ENCODE data around the gene C12orf43. TPM values are rescaled to one million over a fixed set of nuclear protein-coding genes. Genes with fewer than 3 reads are reported as not detected.

The C12orf43 gene
- polyA plus RNA-seq, 1 donor (not counting 4 experiments of a cell fraction or from before 2014, with no cell fraction given): 12.8 TPM

DNA sequence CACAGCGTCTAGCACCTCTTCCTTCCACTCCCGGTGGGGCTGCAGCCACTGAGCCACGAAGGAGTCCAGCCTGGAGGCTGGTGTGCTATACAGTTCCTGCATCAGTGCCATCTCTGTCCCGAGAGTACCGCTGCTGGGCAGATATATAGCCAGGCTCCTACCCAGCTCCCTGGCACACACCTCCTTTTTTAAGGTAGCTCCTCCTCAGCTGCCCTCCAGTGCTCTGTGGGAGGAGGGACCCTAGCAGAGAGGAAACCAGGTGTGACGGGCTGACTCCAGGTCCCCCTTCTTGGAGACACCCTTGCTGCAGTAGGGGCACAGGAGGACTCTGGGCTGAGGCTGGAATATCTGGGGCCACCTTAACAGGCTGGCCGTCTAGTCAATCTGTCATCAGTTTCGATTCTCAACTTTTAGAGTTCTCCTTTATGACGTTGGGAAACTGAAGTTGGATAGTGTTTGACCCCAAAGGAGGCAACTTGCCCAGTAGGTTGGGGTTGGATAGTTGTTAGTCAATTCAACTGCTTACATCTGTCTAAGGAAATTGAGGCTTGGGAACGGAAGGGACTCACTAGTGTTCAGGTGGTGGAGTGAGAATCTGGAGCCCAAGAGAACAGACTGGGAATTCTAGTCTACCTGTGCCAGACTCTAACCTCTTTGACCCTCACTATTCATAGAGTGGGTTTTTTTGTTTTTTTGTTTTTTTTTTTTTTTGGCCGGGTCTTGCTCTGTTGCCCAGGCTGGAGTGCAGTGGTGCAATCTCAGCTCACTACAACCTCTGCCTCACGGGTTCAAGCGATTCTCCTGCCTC is 22.8 kb upstream of the C12orf43 start, which contains the start of gene OASL:
Gene OASL, minus strand, starts transcription at position 386 of the 808 bp plus-strand sequence. Its CDS starts 275 bp downstream, at position 111.
- DNase-seq (ENCODE audit: low read depth, low spot score): no peak
- Histone ChIP-seq H3K9me1 (ENCODE audit: control insufficient read depth, extremely low read depth, insufficient read depth, low read length) (no peaks in the 10 kb centered on the region), H3K27ac (ENCODE audit: control insufficient read depth, insufficient read depth, low read length) (peak within 1 kb of the TSS; percentile 59), H3K27me3 (ENCODE audit: control insufficient read depth, extremely low read depth, insufficient read depth, low read length) (no peaks in the 10 kb centered on the region), H3K9ac (ENCODE audit: control insufficient read depth, extremely low read depth, insufficient read depth, low read length) (peak within 1 kb of the TSS; percentile 71), H3K36me3 (ENCODE audit: control insufficient read depth in 2 of 2, extremely low read depth in 1 of 2, insufficient read depth in 2 of 2, low read length in 2 of 2) (no peaks in the 10 kb centered on the region), H3K79me2 (ENCODE audit: control insufficient read depth, insufficient read depth, low read length) (no peaks in the 10 kb centered on the region), H3K4me1 (ENCODE audit: control insufficient read depth, extremely low read depth, insufficient read depth, low read length) (peaks cover 16% of the 10 kb centered on the region), H4K20me1 (ENCODE audit: control insufficient read depth, extremely low read depth, insufficient read depth, low read length) (no peaks in the 10 kb centered on the region), H3K9me3 (ENCODE audit: control insufficient read depth, low read depth, low read length) (no peaks in the 10 kb centered on the region), H3K4me3 (ENCODE audit: control insufficient read depth in 2 of 3, extremely low read depth in 1 of 3, insufficient read depth in 2 of 3, low read depth in 1 of 3, low read length in 3 of 3) (peak within 1 kb of the TSS; percentile 34 to 75 (median 73)), H2AFZ (ENCODE audit: control insufficient read depth, low read length) (peak within 1 kb of the TSS; percentile 98), H3K4me2 (ENCODE audit: control insufficient read depth, extremely low read depth, insufficient read depth, low read depth, low read length) (peak within 1 kb of the TSS; percentile 97)
- peak; percentile 26 for FAIRE-seq
- no peak for TF ChIP-seq EZH2 (IDR thresholded peaks at IDR 0.05; ENCODE audit: low read length)
- TF ChIP-seq, protein P1, sequence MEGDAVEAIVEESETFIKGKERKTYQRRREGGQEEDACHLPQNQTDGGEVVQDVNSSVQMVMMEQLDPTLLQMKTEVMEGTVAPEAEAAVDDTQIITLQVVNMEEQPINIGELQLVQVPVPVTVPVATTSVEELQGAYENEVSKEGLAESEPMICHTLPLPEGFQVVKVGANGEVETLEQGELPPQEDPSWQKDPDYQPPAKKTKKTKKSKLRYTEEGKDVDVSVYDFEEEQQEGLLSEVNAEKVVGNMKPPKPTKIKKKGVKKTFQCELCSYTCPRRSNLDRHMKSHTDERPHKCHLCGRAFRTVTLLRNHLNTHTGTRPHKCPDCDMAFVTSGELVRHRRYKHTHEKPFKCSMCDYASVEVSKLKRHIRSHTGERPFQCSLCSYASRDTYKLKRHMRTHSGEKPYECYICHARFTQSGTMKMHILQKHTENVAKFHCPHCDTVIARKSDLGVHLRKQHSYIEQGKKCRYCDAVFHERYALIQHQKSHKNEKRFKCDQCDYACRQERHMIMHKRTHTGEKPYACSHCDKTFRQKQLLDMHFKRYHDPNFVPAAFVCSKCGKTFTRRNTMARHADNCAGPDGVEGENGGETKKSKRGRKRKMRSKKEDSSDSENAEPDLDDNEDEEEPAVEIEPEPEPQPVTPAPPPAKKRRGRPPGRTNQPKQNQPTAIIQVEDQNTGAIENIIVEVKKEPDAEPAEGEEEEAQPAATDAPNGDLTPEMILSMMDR (optimal IDR thresholded peaks at IDR 0.05 in 1 of 3, IDR thresholded peaks at IDR 0.05 in 1 of 3, conservative IDR thresholded peaks at IDR 0.05 in 1 of 3; ENCODE audit: extremely low read depth in 1 of 3, insufficient read depth in 2 of 3, low read length in 3 of 3): no peak
- dilution Hi-C loops (cut with MboI; ENCODE audit: extremely low pct_ligation_motif_present, low sequenced_read_pairs): no loop called here

DNA sequence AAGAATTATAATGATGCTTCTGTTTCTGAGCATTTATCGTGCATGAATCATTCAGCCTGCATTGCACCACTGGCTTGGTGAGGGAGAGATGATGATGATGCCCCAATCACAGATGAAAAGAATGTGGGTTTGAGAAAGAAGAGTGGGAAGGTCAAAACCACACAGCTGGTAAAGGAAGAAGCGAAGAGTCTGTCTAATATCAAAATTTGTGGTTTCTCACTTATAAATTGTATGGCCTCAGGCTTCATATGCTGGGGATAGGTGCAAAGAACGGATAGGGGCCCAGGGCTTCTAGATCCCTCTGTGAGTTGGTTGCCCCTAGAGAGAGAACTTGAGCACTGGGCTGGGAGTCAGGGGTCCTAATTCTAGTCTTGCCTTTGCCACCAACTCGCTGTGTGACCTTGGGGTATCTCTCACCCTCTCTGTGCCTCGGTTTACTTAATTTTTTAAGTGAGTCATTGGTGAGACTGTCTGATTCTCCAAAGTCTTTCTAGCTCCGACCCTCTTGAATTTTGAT is 20.6 kb upstream of the C12orf43 start:
- Histone ChIP-seq H3K9me1 (ENCODE audit: control insufficient read depth, extremely low read depth, insufficient read depth, low read length) (no peaks in the 10 kb centered on the region), H3K4me3 (ENCODE audit: control insufficient read depth in 2 of 3, extremely low read depth in 1 of 3, insufficient read depth in 2 of 3, low read depth in 1 of 3, low read length in 3 of 3) (no peak overlapping the region), H4K20me1 (ENCODE audit: control insufficient read depth, extremely low read depth, insufficient read depth, low read length) (no peaks in the 10 kb centered on the region), H3K9me3 (ENCODE audit: control insufficient read depth, low read depth, low read length) (no peaks in the 10 kb centered on the region), H3K36me3 (ENCODE audit: control insufficient read depth in 2 of 2, extremely low read depth in 1 of 2, insufficient read depth in 2 of 2, low read length in 2 of 2) (no peaks in the 10 kb centered on the region), H2AFZ (ENCODE audit: control insufficient read depth, low read length) (no peak overlapping the region), H3K79me2 (ENCODE audit: control insufficient read depth, insufficient read depth, low read length) (no peaks in the 10 kb centered on the region), H3K27me3 (ENCODE audit: control insufficient read depth, extremely low read depth, insufficient read depth, low read length) (no peaks in the 10 kb centered on the region), H3K27ac (ENCODE audit: control insufficient read depth, insufficient read depth, low read length) (no peak overlapping the region), H3K4me1 (ENCODE audit: control insufficient read depth, extremely low read depth, insufficient read depth, low read length) (peaks cover 24% of the 10 kb centered on the region), H3K9ac (ENCODE audit: control insufficient read depth, extremely low read depth, insufficient read depth, low read length) (no peak overlapping the region), H3K4me2 (ENCODE audit: control insufficient read depth, extremely low read depth, insufficient read depth, low read depth, low read length) (no peak overlapping the region)
- DNase-seq (ENCODE audit: low read depth, low spot score) (no peak), FAIRE-seq (peak; percentile 93)
- TF ChIP-seq EZH2 (IDR thresholded peaks at IDR 0.05; ENCODE audit: low read length): no peak
- TF ChIP-seq, protein P1 (optimal IDR thresholded peaks at IDR 0.05 in 1 of 3, IDR thresholded peaks at IDR 0.05 in 1 of 3, conservative IDR thresholded peaks at IDR 0.05 in 1 of 3; ENCODE audit: extremely low read depth in 1 of 3, insufficient read depth in 2 of 3, low read length in 3 of 3): no peak
- dilution Hi-C loops (cut with MboI; ENCODE audit: extremely low pct_ligation_motif_present, low sequenced_read_pairs): no loop called here
